Liver (tissue), 9 donors: Measurements from ENCODE around the gene OPHN1. TPM values are rescaled to one million over a fixed set of nuclear protein-coding genes. Genes with fewer than 3 reads are reported as not detected.

Experiments used
- DNase-seq: peaks from one replicate; pipeline ENCODE4 v3.0.0-alpha.2; 2017; ENCODE audit warnings: low spot score
- H3K27ac ChIP-seq, 2 donors: one replicate each; pipeline ENCODE4 v1.7.0; 2013; ENCODE audit warnings: inconsistent platforms in 2 of 2, low read length in 2 of 2, control low read depth in 1 of 2, low read depth in 1 of 2, mild to moderate bottlenecking in 1 of 2
- H3K27me3 ChIP-seq, 4 donors: one replicate each; pipeline versions ENCODE4 v1.6.1 to v1.7.0; 2013; ENCODE audit warnings: low read length in 3 of 4, inconsistent platforms in 1 of 4, mild to moderate bottlenecking in 1 of 4, moderate library complexity in 1 of 4; ENCODE audit not compliant: control insufficient read depth in 4 of 4, insufficient read depth in 4 of 4
- H3K36me3 ChIP-seq, 4 donors: one replicate each; pipeline versions ENCODE4 v1.6.1 to v1.7.0; 2013; ENCODE audit warnings: low read length in 3 of 4, mild to moderate bottlenecking in 3 of 4, low read depth in 1 of 4, moderate library complexity in 1 of 4; ENCODE audit not compliant: control insufficient read depth in 4 of 4, insufficient read depth in 3 of 4
- H3K4me1 ChIP-seq, 4 donors: one replicate each; pipeline versions ENCODE4 v1.6.1 to v1.7.0; 2013; ENCODE audit warnings: low read length in 3 of 4, mild to moderate bottlenecking in 3 of 4, moderate library complexity in 1 of 4; ENCODE audit not compliant: control insufficient read depth in 4 of 4, insufficient read depth in 4 of 4
- H3K4me3 ChIP-seq, 3 donors: one replicate each; pipeline versions ENCODE4 v1.6.1 to v1.7.0; 2013; ENCODE audit warnings: low read length in 3 of 3, control low read depth in 1 of 3, low read depth in 1 of 3, mild to moderate bottlenecking in 1 of 3
- H3K9ac ChIP-seq, 2 donors: one replicate each; pipeline ENCODE4 v1.7.0; 2013; ENCODE audit warnings: low read length in 2 of 2, mild to moderate bottlenecking in 2 of 2, moderate library complexity in 2 of 2, control low read depth in 1 of 2, low read depth in 1 of 2
- H3K9me3 ChIP-seq, 4 donors: one replicate each; pipeline versions ENCODE4 v1.6.1 to v1.7.0; 2013; ENCODE audit warnings: low read length in 3 of 4; ENCODE audit not compliant: control insufficient read depth in 4 of 4
- EGR1 ChIP-seq, 2 donors: IDR thresholded peaks; 2 replicates each; pipeline ENCODE4 v1.6.1; 2016 to 2018; ENCODE audit warnings: antibody characterized with exemption in 2 of 2, low read depth in 2 of 2
- FOXA1 ChIP-seq: IDR thresholded peaks from 2 replicates; pipeline ENCODE4 v1.6.1; 2016; ENCODE audit warnings: antibody characterized with exemption
- FOXA2 ChIP-seq: IDR thresholded peaks from 2 replicates; pipeline ENCODE4 v1.6.1; 2016; ENCODE audit warnings: antibody characterized with exemption
- GABPA ChIP-seq, 2 donors: IDR thresholded peaks in 1 of 2; conservative IDR thresholded peaks in 1 of 2; 2 replicates each; pipeline ENCODE4 v1.6.1; 2016; ENCODE audit warnings: antibody characterized with exemption in 2 of 2, mild to moderate bottlenecking in 1 of 2, moderate library complexity in 1 of 2
- HNF4A ChIP-seq, 2 donors: conservative IDR thresholded peaks; 2 replicates each; pipeline ENCODE4 v1.6.1; 2016; ENCODE audit warnings: antibody characterized with exemption in 2 of 2, mild to moderate bottlenecking in 2 of 2
- HNF4G ChIP-seq: IDR thresholded peaks from 2 replicates; pipeline ENCODE4 v1.6.1; 2016; ENCODE audit warnings: antibody characterized with exemption
- JUND ChIP-seq, 2 donors: IDR thresholded peaks; 2 replicates each; pipeline ENCODE4 v1.6.1; 2016; ENCODE audit warnings: antibody characterized with exemption in 2 of 2
- NR2F2 ChIP-seq: IDR thresholded peaks from 2 replicates; pipeline ENCODE4 v1.6.1; 2016; ENCODE audit warnings: antibody characterized with exemption
- RAD21 ChIP-seq, 2 donors: IDR thresholded peaks; 2 replicates each; pipeline ENCODE4 v1.6.1; 2016; ENCODE audit warnings: antibody characterized with exemption in 2 of 2, mild to moderate bottlenecking in 2 of 2
- RXRA ChIP-seq, 2 donors: IDR thresholded peaks; 2 replicates each; pipeline ENCODE4 v1.6.1; 2017 to 2018; ENCODE audit warnings: antibody characterized with exemption in 2 of 2, mild to moderate bottlenecking in 1 of 2
- SP1 ChIP-seq: IDR thresholded peaks from 2 replicates; pipeline ENCODE4 v1.6.1; 2018; ENCODE audit warnings: antibody characterized with exemption, mild to moderate bottlenecking
- TAF1 ChIP-seq: conservative IDR thresholded peaks from 2 replicates; pipeline ENCODE4 v1.6.1; 2016; ENCODE audit warnings: antibody characterized with exemption, mild to moderate bottlenecking
- YY1 ChIP-seq: IDR thresholded peaks from 2 replicates; pipeline ENCODE4 v1.6.1; 2016; ENCODE audit warnings: antibody characterized with exemption, mild to moderate bottlenecking
- ZBTB33 ChIP-seq: IDR thresholded peaks from 2 replicates; pipeline ENCODE4 v1.6.1; 2016; ENCODE audit warnings: antibody characterized with exemption
- WGBS: extraction: QIAGEN DNeasy Blood & Tissue Kit; methylation state at CpG from one replicate; pipeline ENCODE4 v1.1.7; 2013; 5-methylcytosine and 5-hydroxymethylcytosine counted together
- polyA plus RNA-seq, 2 donors: library from polyadenylated mRNA; stranded (reverse) in 1 of 2; unstranded in 1 of 2; fragments of 200-250 nt in 1 of 2; fragments of >200 nt in 1 of 2; fragmentation: Nextera tagmentation in 1 of 2; extraction: Ambion mirVana in 1 of 2; gene quantifications; one replicate each; pipeline versions ENCODE4 v1.2.1 to v1.2.3, GENCODE V29; 2013 to 2015
- total RNA-seq, 2 donors: library from RNA; depleted of rRNA; stranded (reverse); fragments of >200 nt; gene quantifications; one replicate each; pipeline ENCODE4 v1.2.3, GENCODE V29; 2014
- TF ChIP-seq, protein P1 (sequence below): fragments of 150-350 bp; IDR thresholded peaks from 2 replicates; pipeline ENCODE4 v1.5.1; 2017; ENCODE audit warnings: improper control_type of control experiment, low read depth, low read length; ENCODE audit not compliant: missing input control
- TF ChIP-seq, protein P2 (sequence below): IDR thresholded peaks from 2 replicates; pipeline ENCODE4 v1.6.1; 2016; ENCODE audit warnings: antibody characterized with exemption
- TF ChIP-seq, protein P3 (sequence below): IDR thresholded peaks from 2 replicates; pipeline ENCODE4 v1.6.1; 2016; ENCODE audit warnings: antibody characterized with exemption, mild to moderate bottlenecking
- TF ChIP-seq, protein P4 (sequence below): IDR thresholded peaks from 2 replicates; pipeline ENCODE4 v1.6.1; 2016; ENCODE audit warnings: antibody characterized with exemption
- donor health status: healthy.
- donor health status: healthy.
- donor health status: healthy.
- donor health status: healthy.
- donor health status: healthy.

OPHN1 gene
- total and polyA plus RNA-seq, 4 donors = 0.17 to 1.2 (median 0.60) TPM

GRCh38 chrX:68121371-68121770 lies 311.9 kb downstream of the OPHN1 start:
- H3K4me1 ChIP-seq = no peaks in the 10 kb centered on the region
- TF ChIP-seq FOXA2 (no peak), HNF4A (conservative IDR thresholded peaks at IDR 0.05) (no peak), SP1 (no peak), FOXA1 (no peak), RAD21 (IDR thresholded peaks at IDR 0.05) (no peak), ZBTB33 (no peak), YY1 (no peak), EGR1 (IDR thresholded peaks at IDR 0.05; ENCODE audit: low read depth in 2 of 2) (no peak), JUND (IDR thresholded peaks at IDR 0.05) (no peak), NR2F2 (no peak), HNF4G (no peak), TAF1 (no peak), RXRA (IDR thresholded peaks at IDR 0.05) (no peak), GABPA (IDR thresholded peaks at IDR 0.05 in 1 of 2, conservative IDR thresholded peaks at IDR 0.05 in 1 of 2) (no peak)
- TF ChIP-seq, protein P1, sequence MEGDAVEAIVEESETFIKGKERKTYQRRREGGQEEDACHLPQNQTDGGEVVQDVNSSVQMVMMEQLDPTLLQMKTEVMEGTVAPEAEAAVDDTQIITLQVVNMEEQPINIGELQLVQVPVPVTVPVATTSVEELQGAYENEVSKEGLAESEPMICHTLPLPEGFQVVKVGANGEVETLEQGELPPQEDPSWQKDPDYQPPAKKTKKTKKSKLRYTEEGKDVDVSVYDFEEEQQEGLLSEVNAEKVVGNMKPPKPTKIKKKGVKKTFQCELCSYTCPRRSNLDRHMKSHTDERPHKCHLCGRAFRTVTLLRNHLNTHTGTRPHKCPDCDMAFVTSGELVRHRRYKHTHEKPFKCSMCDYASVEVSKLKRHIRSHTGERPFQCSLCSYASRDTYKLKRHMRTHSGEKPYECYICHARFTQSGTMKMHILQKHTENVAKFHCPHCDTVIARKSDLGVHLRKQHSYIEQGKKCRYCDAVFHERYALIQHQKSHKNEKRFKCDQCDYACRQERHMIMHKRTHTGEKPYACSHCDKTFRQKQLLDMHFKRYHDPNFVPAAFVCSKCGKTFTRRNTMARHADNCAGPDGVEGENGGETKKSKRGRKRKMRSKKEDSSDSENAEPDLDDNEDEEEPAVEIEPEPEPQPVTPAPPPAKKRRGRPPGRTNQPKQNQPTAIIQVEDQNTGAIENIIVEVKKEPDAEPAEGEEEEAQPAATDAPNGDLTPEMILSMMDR = no peak
- TF ChIP-seq, protein P2, sequence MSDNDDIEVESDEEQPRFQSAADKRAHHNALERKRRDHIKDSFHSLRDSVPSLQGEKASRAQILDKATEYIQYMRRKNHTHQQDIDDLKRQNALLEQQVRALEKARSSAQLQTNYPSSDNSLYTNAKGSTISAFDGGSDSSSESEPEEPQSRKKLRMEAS = no peak
- TF ChIP-seq, protein P3, sequence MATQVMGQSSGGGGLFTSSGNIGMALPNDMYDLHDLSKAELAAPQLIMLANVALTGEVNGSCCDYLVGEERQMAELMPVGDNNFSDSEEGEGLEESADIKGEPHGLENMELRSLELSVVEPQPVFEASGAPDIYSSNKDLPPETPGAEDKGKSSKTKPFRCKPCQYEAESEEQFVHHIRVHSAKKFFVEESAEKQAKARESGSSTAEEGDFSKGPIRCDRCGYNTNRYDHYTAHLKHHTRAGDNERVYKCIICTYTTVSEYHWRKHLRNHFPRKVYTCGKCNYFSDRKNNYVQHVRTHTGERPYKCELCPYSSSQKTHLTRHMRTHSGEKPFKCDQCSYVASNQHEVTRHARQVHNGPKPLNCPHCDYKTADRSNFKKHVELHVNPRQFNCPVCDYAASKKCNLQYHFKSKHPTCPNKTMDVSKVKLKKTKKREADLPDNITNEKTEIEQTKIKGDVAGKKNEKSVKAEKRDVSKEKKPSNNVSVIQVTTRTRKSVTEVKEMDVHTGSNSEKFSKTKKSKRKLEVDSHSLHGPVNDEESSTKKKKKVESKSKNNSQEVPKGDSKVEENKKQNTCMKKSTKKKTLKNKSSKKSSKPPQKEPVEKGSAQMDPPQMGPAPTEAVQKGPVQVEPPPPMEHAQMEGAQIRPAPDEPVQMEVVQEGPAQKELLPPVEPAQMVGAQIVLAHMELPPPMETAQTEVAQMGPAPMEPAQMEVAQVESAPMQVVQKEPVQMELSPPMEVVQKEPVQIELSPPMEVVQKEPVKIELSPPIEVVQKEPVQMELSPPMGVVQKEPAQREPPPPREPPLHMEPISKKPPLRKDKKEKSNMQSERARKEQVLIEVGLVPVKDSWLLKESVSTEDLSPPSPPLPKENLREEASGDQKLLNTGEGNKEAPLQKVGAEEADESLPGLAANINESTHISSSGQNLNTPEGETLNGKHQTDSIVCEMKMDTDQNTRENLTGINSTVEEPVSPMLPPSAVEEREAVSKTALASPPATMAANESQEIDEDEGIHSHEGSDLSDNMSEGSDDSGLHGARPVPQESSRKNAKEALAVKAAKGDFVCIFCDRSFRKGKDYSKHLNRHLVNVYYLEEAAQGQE = no peak
- TF ChIP-seq, protein P4, sequence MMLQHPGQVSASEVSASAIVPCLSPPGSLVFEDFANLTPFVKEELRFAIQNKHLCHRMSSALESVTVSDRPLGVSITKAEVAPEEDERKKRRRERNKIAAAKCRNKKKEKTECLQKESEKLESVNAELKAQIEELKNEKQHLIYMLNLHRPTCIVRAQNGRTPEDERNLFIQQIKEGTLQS = no peak
- no peak overlapping the region for H3K9ac ChIP-seq
- DNase-seq = no peak
- no peak overlapping the region for H3K4me3 ChIP-seq
- no peaks in the 10 kb centered on the region for H3K27me3 ChIP-seq
- no peaks in the 10 kb centered on the region for H3K36me3 ChIP-seq
- peaks cover 0 to 8% (median 2%) of the 10 kb centered on the region in 4 donors for H3K9me3 ChIP-seq
- 94% methylated on average over 1 of the region's 1 CpG for WGBS
- no peak overlapping the region for H3K27ac ChIP-seq
